ENCODE measurements around the gene SMARCC1.

The SMARCC1 gene

DNA sequence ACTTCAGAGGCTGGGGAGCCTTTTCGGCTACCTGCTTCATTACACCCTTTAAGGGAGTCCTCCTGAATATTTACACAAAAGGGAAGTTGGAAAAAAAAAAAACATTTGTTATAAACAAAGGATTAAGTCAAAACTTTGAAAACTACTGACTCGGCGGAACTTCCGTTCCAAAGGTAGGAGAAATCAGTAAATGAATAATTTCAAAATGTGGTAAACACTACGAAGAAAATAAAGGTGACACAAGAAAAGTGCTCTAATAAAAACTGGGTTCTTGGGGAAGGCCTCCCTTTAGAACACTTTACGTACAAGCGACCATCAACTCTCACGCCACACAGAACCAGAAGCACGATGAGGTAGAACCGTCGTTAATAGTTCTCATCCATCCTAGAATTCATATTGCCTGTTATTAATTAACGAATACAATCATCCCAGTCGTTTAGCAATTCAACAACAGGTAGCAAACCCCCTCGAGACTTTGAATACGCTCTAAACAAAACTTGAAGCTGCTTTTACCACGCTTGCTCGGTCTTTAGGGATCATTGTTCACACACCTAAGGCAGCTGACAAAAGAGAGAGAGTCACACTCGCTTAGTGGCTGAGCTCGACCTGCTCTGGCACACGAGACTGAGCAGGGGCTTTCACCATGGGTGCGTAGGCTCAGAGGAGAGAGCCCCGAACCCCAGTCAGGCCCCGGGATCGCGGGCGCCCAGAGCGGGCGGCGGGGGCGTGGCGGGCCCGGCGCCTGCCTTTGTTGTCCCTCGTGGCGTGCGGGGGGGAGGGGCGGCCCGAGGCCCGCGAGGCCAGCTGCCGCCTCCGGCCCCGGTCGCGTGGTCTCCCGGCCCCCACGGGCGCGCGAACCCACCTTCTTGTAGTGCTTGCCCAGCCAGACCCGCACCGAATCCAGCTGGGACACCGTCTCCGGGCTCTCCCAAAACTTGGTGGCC, 680 bp downstream of the SMARCC1 start:
- no peaks in the 10 kb centered on the region for H3K9me3 ChIP-seq (ENCODE audit: control insufficient read depth, insufficient read depth, low read depth, low read length)
- peak overlapping the region; percentile 97 for H3K27ac ChIP-seq (ENCODE audit: extremely low read depth, low read depth, low read length)
- POLR2A ChIA-PET, result interaction anchor here (0.9 kb wide), 1 partner anchor 75 kb away, joined by 3 read pairs; no protein-coding TSS in a partner anchor
- H3K36me3 ChIP-seq (ENCODE audit: control insufficient read depth in 2 of 2, insufficient read depth in 1 of 2, low read length in 2 of 2), result no peaks in the 10 kb centered on the region; a peak in 1 of 3 replicates
- CTCF ChIA-PET, result no interaction called here
- peak overlapping the region; percentile 79 for H3K4me3 ChIP-seq (ENCODE audit: low read depth, low read length)
- TF ChIP-seq ZBTB8A (tag by site-specific recombination; IDR thresholded peaks at IDR 0.05) (peak; percentile 47; the same call in 1 of the 2 replicates), SP7 (tag by site-specific recombination; IDR thresholded peaks at IDR 0.05) (0 out of 2 replicates have a peak, but pooled peaks have one; percentile 10), ZBTB17 (tag by site-specific recombination; IDR thresholded peaks at IDR 0.05) (peak; percentile 81), ZSCAN30 (tag by site-specific recombination; IDR thresholded peaks at IDR 0.05) (peak; percentile 38; the same call in 1 of the 2 replicates), ZNF221 (tag by site-specific recombination; IDR thresholded peaks at IDR 0.05; ENCODE audit: borderline replicate concordance) (no peak), HOXA7 (CRISPR knock-in tag; IDR thresholded peaks at IDR 0.05; ENCODE audit: borderline replicate concordance) (no peak), ZBTB20 (tag by site-specific recombination; IDR thresholded peaks at IDR 0.05) (peak; percentile 11; the same call in 1 of the 2 replicates), PRDM1 (tag by site-specific recombination; IDR thresholded peaks at IDR 0.05) (no peak), ZBTB48 (tag by site-specific recombination; IDR thresholded peaks at IDR 0.05) (peak; percentile 81), TCF7L2 (IDR thresholded peaks at IDR 0.05; ENCODE audit: borderline replicate concordance, low read depth, low read length) (peak; percentile 48; the same call in 1 of the 2 replicates), ZNF843 (tag by site-specific recombination; IDR thresholded peaks at IDR 0.05) (no peak), ZNF600 (tag by site-specific recombination; IDR thresholded peaks at IDR 0.05) (0 out of 2 replicates have a peak, but pooled peaks have one; percentile 23), KLF10 (tag by site-specific recombination; IDR thresholded peaks at IDR 0.05) (peak; percentile 48; the same call in 1 of the 2 replicates), ZFHX2 (tag by site-specific recombination; conservative IDR thresholded peaks at IDR 0.05) (peak; percentile 42; the same call in 1 of the 2 replicates), ZNF184 (tag by site-specific recombination; IDR thresholded peaks at IDR 0.05) (0 out of 2 replicates have a peak, but pooled peaks have one; percentile 11), KLF9 (tag by site-specific recombination; IDR thresholded peaks at IDR 0.05; ENCODE audit: low read depth) (peak; percentile 72)
- TF ChIP-seq, protein P1, sequence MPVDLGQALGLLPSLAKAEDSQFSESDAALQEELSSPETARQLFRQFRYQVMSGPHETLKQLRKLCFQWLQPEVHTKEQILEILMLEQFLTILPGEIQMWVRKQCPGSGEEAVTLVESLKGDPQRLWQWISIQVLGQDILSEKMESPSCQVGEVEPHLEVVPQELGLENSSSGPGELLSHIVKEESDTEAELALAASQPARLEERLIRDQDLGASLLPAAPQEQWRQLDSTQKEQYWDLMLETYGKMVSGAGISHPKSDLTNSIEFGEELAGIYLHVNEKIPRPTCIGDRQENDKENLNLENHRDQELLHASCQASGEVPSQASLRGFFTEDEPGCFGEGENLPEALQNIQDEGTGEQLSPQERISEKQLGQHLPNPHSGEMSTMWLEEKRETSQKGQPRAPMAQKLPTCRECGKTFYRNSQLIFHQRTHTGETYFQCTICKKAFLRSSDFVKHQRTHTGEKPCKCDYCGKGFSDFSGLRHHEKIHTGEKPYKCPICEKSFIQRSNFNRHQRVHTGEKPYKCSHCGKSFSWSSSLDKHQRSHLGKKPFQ (tag by site-specific recombination; IDR thresholded peaks at IDR 0.05), result peak; percentile 33; the same call in 1 of the 2 replicates
- TF ChIP-seq, protein P2, sequence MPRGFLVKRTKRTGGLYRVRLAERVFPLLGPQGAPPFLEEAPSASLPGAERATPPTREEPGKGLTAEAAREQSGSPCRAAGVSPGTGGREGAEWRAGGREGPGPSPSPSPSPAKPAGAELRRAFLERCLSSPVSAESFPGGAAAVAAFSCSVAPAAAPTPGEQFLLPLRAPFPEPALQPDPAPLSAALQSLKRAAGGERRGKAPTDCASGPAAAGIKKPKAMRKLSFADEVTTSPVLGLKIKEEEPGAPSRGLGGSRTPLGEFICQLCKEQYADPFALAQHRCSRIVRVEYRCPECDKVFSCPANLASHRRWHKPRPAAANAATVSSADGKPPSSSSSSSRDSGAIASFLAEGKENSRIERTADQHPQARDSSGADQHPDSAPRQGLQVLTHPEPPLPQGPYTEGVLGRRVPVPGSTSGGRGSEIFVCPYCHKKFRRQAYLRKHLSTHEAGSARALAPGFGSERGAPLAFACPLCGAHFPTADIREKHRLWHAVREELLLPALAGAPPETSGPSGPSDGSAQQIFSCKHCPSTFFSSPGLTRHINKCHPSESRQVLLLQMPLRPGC (tag by site-specific recombination; IDR thresholded peaks at IDR 0.05), result no peak
- H3K4me1 ChIP-seq (ENCODE audit: control insufficient read depth, insufficient read depth, low read length), result no peaks in the 10 kb centered on the region

DNA sequence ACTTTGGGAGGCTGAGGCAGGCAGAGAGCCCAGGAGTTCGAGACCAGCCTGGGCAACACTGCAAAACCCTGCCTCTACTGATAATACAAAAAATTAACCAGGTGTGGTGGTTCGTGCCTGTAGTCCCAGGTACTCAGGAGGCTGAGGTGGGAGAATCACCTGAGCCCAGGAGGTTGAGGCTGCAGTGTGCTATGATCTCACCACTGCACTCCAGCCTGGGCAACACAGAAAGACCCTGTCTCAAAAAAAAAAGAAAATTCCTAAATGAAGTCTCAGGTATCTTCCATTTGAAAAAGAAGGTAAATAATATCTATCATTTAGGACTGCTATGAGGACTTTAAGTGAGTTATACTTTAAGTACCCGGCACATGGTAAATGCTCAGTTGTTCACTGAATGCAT, 2.9 kb downstream of the SMARCC1 start:
- ChIA-PET POLR2A (interaction anchor here (0.7 to 0.8 kb wide), 2 partner anchors 18 to 1945 kb away, joined by 4 to 7 read pairs; partner anchors contain the start of gene GMPPB), CTCF (no interaction called here)
- no peak overlapping the region for H3K4me3 ChIP-seq (ENCODE audit: low read depth, low read length)
- H3K36me3 ChIP-seq (ENCODE audit: control insufficient read depth in 2 of 2, insufficient read depth in 1 of 2, low read length in 2 of 2), result no peaks in the 10 kb centered on the region; a peak in 1 of 3 replicates
- H3K9me3 ChIP-seq (ENCODE audit: control insufficient read depth, insufficient read depth, low read depth, low read length), result no peaks in the 10 kb centered on the region
- TF ChIP-seq ZNF202 (tag by site-specific recombination; IDR thresholded peaks at IDR 0.05; ENCODE audit: borderline replicate concordance), result no peak
- TF ChIP-seq, protein P3, sequence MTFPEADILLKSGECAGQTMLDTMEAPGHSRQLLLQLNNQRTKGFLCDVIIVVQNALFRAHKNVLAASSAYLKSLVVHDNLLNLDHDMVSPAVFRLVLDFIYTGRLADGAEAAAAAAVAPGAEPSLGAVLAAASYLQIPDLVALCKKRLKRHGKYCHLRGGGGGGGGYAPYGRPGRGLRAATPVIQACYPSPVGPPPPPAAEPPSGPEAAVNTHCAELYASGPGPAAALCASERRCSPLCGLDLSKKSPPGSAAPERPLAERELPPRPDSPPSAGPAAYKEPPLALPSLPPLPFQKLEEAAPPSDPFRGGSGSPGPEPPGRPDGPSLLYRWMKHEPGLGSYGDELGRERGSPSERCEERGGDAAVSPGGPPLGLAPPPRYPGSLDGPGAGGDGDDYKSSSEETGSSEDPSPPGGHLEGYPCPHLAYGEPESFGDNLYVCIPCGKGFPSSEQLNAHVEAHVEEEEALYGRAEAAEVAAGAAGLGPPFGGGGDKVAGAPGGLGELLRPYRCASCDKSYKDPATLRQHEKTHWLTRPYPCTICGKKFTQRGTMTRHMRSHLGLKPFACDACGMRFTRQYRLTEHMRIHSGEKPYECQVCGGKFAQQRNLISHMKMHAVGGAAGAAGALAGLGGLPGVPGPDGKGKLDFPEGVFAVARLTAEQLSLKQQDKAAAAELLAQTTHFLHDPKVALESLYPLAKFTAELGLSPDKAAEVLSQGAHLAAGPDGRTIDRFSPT (tag by site-specific recombination; IDR thresholded peaks at IDR 0.05), result no peak
- TF ChIP-seq ZNF121 (tag by site-specific recombination; IDR thresholded peaks at IDR 0.05), result 0 out of 2 replicates have a peak, but pooled peaks have one; percentile 20
- H3K27ac ChIP-seq (ENCODE audit: extremely low read depth, low read depth, low read length), result no peak overlapping the region
- 0 out of 2 replicates have a peak, but pooled peaks cover under 1% of the 10 kb centered on the region for H3K4me1 ChIP-seq (ENCODE audit: control insufficient read depth, insufficient read depth, low read length)
